GM21528 (cell line): ENCODE data around the gene NEU2.
"Not testable (repeated sequence)": the region's sequence is repeated elsewhere in the genome, so short reads cannot be mapped to it uniquely, and the experiment has no call there.

Experiments used
- ATAC-seq: cut with Tn5 transposase; IDR thresholded peaks from one replicate; pipeline ENCODE4 v1.9.1; 2021; ENCODE audit warnings: mild to moderate bottlenecking, moderate library complexity; ENCODE audit not compliant: unreplicated experiment, low FRiP score

The NEU2 gene

DNA sequence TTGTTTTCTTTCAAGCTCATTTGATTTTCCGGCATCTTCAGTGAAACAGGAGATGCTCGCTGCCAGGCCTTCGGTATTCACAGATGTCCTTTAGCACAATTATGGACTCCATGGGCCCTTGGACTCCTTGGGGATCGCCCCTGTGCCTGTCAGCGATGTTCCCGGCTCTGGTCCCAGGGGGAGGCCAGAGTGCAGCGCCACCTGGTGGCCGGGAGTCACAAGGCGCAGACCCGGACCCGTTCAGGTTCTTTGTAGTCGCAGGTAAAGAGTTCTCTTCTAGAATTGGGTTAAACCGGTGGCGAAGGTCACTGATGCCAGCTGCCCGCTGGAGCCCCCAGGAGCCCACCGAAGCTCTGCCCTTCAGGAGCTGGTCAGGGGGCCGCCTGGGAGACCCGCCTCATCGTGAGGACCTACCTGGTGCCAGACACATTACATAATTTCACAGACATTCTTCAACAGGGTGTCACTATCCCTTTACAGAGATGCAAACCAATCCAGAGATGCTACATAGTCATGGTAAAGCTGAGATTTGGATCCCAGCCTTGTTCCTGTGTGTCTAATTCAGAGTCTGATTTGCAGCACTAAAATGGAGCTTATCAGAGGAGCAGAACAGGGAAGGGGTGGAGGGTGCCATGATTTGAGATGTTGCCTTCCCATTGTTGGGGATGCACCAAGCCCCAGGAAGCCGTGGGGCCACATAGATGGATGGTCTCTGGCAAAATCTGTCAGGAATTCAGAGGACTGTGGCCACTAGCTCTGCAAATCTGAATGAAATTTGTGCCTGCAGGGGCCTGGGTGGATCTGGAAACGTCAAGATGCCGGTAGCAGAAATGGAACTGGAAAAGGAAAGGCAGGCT, 21.7 kb downstream of the NEU2 start:
- ATAC-seq, result no peak

GRCh38 chr2:233055362-233055761, 22.9 kb downstream of the NEU2 start:
- no peak for ATAC-seq

- ATAC-seq, result no peak
Measured at GRCh38 chr2:233056961-233057605, 24.6 kb downstream of the NEU2 start.

DNA sequence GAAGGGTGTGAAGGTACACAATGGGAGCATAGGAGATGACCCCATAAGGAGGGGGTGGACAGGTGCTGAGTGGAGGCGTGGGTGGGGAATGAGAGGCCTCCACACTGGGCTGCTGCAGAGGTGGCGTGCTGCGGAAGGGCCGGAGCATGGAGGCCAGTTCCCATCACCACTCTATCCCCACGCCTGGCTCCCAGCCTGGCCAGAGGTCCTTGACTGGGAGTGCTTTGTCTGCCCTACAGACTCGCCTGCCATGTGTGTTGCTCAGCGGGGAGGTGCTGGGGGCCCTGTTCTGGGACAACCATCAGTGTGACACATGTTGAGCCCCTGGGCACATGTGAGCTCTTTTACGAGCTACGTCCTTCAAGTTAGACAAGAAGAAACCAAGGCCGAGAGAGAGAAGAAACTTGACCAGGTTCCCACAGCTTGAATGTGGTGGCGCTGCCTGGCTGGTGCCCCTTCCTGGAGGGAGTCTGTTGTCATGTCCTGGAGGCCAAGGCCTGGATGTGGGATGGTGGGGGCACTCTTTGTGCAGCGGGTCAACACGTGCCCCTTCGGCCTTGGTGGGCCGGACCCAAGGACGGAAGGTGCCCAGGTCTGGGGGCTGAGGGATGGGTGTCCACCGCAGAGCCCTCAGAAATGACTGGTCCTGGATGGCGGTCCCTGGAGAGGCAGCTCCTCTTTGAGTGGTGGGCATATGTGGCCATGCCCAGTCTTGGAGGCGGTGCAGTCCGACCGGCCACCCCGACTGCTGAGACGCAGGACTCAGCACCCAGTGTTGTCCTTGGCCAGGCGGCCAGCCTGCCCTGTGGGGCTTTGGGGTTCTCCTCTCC, 26.5 kb downstream of the NEU2 start:
- no peak for ATAC-seq

- no peak for ATAC-seq
Measured at GRCh38 chr2:233059547-233059796, 27.0 kb downstream of the NEU2 start.

- peak; percentile 53 for ATAC-seq
Measured at GRCh38 chr2:233059797-233060500, 27.5 kb downstream of the NEU2 start, which contains the start of gene INPP5D. Gene INPP5D (plus strand): TSS chr2:233060342. CDS start chr2:233060479, 137 bp downstream.

DNA sequence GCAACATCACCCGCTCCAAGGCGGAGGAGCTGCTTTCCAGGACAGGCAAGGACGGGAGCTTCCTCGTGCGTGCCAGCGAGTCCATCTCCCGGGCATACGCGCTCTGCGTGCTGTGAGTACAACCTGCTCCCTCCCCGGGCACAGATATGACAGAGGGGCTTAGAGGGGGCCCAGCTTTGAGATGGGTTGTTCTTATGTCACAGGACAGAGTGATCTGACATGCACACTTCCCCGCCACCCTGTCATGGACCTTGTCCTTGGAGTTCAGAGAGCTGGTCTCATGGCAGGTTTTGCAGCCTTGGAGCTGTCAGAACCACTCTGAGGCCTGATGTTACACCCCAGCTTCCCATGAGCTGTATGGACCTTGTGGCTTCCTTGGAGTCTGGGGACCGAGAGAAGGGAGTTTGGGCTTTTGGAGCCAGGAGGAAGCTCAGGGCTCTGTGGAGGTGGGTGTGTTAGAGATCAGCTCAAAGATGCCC, 28.1 kb downstream of the NEU2 start:
- ATAC-seq, result peak; percentile 6

DNA sequence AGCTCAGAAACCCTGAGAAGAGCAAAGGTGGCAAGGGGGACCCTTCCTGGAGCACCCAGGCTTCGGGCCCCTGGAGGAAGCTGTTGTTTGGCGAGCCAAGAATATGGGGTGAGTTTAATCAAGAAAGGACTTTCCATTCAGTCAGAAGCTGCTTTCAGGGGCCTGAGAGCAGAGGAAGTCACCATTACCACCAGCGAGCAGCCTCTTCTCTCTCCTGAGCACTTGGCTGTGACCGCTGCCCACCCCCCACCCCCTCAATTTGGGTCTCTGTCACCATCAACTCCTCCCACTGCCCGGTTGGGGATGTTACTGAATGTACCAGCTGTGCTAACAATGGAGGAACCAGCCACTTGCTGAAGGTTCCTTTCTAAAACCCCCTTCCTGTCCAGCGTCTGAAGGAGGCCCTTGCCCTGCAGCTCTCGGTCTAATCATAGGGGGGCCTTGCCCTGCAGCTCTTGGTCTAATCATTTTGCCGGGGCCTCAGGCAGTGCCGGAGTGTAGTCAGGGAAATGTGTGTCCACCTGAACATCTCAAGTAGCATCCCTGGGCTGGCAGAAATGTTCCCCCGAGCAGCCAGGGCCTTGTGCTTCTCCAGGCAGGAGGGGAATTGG, 28.6 kb downstream of the NEU2 start:
- ATAC-seq, result no peak

GRCh38 chr2:233061591-233062450, 29.3 kb downstream of the NEU2 start:
- ATAC-seq, result no peak

GRCh38 chr2:233062451-233062850, 30.0 kb downstream of the NEU2 start:
- no peak for ATAC-seq

- no peak for ATAC-seq
Measured at GRCh38 chr2:233062946-233063268, 30.4 kb downstream of the NEU2 start.

GRCh38 chr2:233063269-233063975, 30.9 kb downstream of the NEU2 start:
- ATAC-seq, result peak; percentile 36

DNA sequence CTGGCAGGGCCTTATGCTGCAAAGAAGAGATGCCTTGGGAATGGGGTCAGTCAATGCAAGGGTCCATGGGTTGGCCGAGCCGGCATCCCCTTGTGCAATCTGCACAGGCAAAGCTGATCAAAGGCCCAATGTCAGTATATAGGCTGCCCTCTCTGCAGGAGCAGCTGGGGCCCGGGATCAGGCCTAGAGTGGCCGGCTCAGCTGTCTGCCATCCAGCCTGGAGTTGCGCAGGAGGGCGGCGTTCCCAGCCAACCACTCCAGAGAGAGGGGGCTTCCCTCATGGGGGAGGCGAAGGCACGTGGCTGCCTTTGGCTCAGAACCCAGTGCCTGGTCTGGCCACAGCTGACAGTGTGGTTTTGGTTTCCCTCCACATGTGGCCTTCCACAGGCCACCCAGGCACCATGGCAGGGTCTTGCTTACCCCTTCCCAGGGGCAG, 31.5 kb downstream of the NEU2 start:
- ATAC-seq, result no peak

DNA sequence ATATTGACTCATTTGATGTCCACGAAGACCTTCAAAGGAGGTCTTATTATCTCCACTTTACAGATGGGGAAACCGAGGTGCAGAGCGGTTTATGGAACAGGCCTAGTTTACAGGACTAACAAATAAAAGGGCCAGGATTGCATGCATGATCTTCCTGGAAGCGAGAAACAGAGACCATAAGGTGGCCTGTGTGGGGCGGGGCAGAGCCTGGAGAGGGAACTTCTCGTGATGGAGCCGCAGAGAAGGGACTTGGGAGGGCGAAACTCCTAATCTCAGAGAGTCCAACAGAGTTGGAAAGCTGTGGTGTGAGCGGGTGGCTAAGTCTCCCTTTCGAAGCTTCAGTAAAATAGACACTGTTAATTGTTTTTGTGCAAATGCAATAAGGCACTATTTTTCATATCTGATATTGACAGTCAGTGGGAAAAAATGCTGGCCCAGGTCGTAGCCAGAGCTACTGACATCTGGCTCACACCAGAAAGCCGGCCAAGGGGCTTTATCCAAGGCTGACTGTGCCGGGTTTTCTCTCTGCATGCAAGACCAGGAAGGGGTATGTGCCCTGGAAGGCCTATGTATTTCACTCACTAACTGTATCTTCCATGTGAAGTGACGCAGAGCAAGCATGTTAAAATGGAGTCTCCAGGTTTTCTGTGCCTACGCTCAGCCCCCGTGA, 32.2 kb downstream of the NEU2 start:
- ATAC-seq, result no peak

GRCh38 chr2:233065200-233065589, 32.7 kb downstream of the NEU2 start:
- ATAC-seq, result not testable (repeated sequence)

- ATAC-seq, result no peak
Measured at GRCh38 chr2:233065954-233066470, 33.5 kb downstream of the NEU2 start.

DNA sequence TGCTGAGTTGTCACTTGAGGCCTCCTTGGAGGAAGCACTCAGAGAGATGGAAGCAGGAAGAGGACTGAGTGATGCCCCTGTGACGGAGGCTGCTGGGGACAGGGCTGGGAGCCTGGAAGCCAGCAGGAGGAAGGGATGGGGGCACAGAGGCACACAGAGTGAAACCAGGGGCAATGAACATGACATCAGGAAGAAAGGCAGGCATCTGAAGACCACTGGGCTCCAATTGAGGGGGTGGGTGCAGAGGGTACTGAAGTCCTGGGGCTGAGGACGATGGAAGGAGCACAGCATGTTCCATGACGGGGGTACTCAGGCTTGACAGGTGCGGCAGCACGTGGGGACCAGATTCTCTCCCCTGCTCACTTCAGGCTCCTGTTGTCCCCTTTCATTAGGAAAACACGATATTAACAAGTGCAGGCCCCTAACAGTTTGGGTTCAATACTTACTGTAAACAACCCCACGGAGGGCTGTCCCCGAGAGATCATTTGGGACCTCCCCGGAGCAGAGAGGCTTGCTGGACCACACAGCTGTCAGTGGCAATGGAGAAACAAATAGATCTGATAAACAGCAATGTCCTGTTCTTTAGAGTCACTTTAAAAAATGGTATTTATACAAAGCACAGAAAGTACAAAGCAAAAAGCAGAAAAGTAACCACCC, 36.4 kb downstream of the NEU2 start:
- no peak for ATAC-seq
